Right lobe of liver (tissue), 6 donors: ENCODE measurements around the gene FAM222B. TPM values are rescaled to one million over a fixed set of nuclear protein-coding genes. Genes with fewer than 3 reads are reported as not detected.
A peak's percentile ranks its signal among the peaks of the same experiment; 100 is the strongest.

Experiments
- ATAC-seq, 4 donors: fragments of 200-7000 bp; cut with Tn5 transposase; one replicate each; pipeline ENCODE4 v1.9.1; 2020; ENCODE audit warnings: mild to moderate bottlenecking in 4 of 4, moderate library complexity in 4 of 4
- DNase-seq, 3 donors: peaks; one replicate each; pipeline ENCODE4 v3.0.0-alpha.2; 2020
- H3K27ac ChIP-seq, 3 donors: fragments of 200-600 bp; one replicate each; pipeline ENCODE4 v1.8.0; 2022
- H3K27me3 ChIP-seq, 2 donors: fragments of 200-600 bp; one replicate each; pipeline ENCODE4 v1.8.0; 2022
- H3K36me3 ChIP-seq, 4 donors: fragments of 200-600 bp; sonication (generic) in 1 of 4; one replicate each; pipeline versions ENCODE4 v1.5.1 to v1.8.0; 2017 to 2022; ENCODE audit warnings: control low read depth in 1 of 4
- H3K4me1 ChIP-seq, 4 donors: fragments of 200-600 bp; sonication (generic) in 1 of 4; one replicate each; pipeline versions ENCODE4 v1.5.1 to v1.8.0; 2017 to 2022; ENCODE audit warnings: control low read depth in 1 of 4
- H3K4me3 ChIP-seq, 3 donors: fragments of 200-600 bp; one replicate each; pipeline ENCODE4 v1.8.0; 2022
- H3K9me3 ChIP-seq, 4 donors: fragments of 200-600 bp; sonication (generic) in 1 of 4; one replicate each; pipeline versions ENCODE4 v1.5.1 to v1.8.0; 2017 to 2022; ENCODE audit warnings: control low read depth in 1 of 4
- POLR2A ChIP-seq: fragments of 450-650 bp; IDR thresholded peaks from one replicate; pipeline ENCODE4 v1.6.1; 2017; ENCODE audit warnings: antibody characterized with exemption, mild to moderate bottlenecking
- WGBS: methylation state at CpG from one replicate; pipeline ENCODE4 v1.1.6; 2018; ENCODE audit warnings: low coverage, low lambda C conversion rate; ENCODE audit not compliant: insufficient coverage; ENCODE audit errors: missing lambda C conversion rate; 5-methylcytosine and 5-hydroxymethylcytosine counted together
- intact Hi-C, 2 donors: fragments of 100-400 bp; cut with DNase I; formaldehyde crosslinking; loops; one replicate each; pipeline versions ENCODE4 v1.11.2 to v1.14.1; 2022
- total RNA-seq, 6 experiments: library from RNA; depleted of rRNA in 2 of 6; stranded (reverse); fragments of >200 nt in 2 of 6; fragmentation: NEBNext Ultra II Directional in 3 of 6; extraction: Animal tissue kit (Norgen Biotek cat#: 25700) in 3 of 6; gene quantifications; one replicate each; pipeline versions ENCODE4 v1.1.0 to v1.2.4, GENCODE V29; 2016 to 2023
- TF ChIP-seq, protein P1 (sequence below), 4 donors: fragments of 200-600 bp in 3 of 4; fragments of 450-650 bp in 1 of 4; IDR thresholded peaks; one replicate each; pipeline versions ENCODE4 v1.5.1 to v1.8.0; 2016 to 2022; ENCODE audit warnings: antibody characterized with exemption in 4 of 4, mild to moderate bottlenecking in 2 of 4
- donor health status: DM: no; HTN: yes; CAD: no.
- donor health status: DM: no; HTN: no; CAD: no.
- donor health status: DM: no; HTN: no; CAD: no.
- donor health status: DM: no; HTN: yes; CAD: no.
- donor health status: DM: no; HTN: yes; CAD: no.

FAM222B gene
- total RNA-seq, 6 experiments from 2014 or later: 5.8 to 12.0 (median 8.8) TPM

DNA sequence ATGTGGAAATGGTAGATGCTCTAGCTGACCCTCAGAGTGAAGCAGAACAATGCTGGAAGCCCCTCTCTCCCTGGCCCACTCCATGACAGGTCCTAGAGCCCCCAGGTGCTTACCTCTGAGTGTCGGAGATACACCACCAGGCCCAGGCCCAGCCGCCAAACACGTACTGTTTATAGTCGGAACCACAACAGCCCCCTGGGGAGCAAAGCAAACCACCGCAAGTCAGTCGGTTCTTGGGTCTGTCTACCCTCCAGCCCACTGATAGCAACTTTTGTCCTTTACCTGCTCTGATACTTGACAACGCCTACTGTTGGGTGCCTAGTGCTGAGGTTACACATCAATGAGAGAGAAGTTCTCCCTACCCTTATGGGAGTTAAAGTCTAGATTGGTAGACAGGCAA is 46.2 kb upstream of the FAM222B start:
- 97% methylated on average over 5 of the region's 7 CpGs for WGBS
- DNase-seq (no peak), ATAC-seq (no peak)
- H3K4me1 ChIP-seq: peaks cover 0 to 19% (median 7%) of the 10 kb centered on the region in 4 donors
- no peak overlapping the region for H3K27ac ChIP-seq
- H3K9me3 ChIP-seq: no peaks in the 10 kb centered on the region
- no peaks in the 10 kb centered on the region for H3K27me3 ChIP-seq
- TF ChIP-seq, protein P1, sequence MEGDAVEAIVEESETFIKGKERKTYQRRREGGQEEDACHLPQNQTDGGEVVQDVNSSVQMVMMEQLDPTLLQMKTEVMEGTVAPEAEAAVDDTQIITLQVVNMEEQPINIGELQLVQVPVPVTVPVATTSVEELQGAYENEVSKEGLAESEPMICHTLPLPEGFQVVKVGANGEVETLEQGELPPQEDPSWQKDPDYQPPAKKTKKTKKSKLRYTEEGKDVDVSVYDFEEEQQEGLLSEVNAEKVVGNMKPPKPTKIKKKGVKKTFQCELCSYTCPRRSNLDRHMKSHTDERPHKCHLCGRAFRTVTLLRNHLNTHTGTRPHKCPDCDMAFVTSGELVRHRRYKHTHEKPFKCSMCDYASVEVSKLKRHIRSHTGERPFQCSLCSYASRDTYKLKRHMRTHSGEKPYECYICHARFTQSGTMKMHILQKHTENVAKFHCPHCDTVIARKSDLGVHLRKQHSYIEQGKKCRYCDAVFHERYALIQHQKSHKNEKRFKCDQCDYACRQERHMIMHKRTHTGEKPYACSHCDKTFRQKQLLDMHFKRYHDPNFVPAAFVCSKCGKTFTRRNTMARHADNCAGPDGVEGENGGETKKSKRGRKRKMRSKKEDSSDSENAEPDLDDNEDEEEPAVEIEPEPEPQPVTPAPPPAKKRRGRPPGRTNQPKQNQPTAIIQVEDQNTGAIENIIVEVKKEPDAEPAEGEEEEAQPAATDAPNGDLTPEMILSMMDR (IDR thresholded peaks at IDR 0.05): no peak
- no peak for TF ChIP-seq POLR2A
- H3K36me3 ChIP-seq: peaks cover 0 to 19% (median 8%) of the 10 kb centered on the region in 4 donors
- H3K4me3 ChIP-seq: no peak overlapping the region
- intact Hi-C loops: no loop called here

DNA sequence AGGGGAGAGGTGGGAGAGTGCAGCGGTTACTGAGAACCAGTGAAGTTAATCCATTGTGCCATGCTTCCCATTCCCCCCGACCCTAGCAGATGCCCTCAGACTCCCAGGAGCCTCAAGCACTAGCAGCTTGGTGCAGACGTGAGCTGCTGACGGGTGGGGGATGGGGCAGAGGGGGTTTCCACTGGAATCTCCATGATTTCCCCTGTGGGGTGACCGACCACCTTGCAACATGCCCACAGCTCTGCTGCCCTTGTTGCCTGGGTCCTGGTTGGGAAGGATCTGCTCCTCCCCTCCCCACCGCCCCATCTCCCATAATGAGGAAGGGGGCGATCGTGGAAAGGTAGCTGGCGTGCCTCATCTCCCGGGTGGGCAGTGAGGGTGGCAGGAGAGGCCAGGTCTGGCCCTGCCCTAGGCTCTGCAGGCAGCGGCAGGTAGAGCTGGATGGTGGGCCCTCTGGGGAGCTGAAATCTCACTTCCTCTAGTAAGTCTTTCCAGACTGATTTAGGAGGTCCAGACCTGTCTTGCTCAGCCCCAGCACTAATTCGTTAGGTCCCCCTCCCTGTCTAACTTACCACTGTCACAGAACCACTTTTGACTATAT is 45.4 kb upstream of the FAM222B start:
- H3K27ac ChIP-seq: no peak overlapping the region
- no peak for DNase-seq
- H3K36me3 ChIP-seq: peaks cover 0 to 25% (median 9%) of the 10 kb centered on the region in 4 donors
- H3K4me1 ChIP-seq: peaks cover 0 to 10% (median 3%) of the 10 kb centered on the region in 4 donors
- H3K27me3 ChIP-seq: no peaks in the 10 kb centered on the region
- TF ChIP-seq POLR2A: peak; percentile 12
- TF ChIP-seq, protein P1 (IDR thresholded peaks at IDR 0.05): no peak
- intact Hi-C loops: no loop called here
- WGBS: 100% methylated on average over 1 of the region's 12 CpGs
- no peaks in the 10 kb centered on the region for H3K9me3 ChIP-seq
- ATAC-seq: no peak
- H3K4me3 ChIP-seq: no peak overlapping the region

DNA sequence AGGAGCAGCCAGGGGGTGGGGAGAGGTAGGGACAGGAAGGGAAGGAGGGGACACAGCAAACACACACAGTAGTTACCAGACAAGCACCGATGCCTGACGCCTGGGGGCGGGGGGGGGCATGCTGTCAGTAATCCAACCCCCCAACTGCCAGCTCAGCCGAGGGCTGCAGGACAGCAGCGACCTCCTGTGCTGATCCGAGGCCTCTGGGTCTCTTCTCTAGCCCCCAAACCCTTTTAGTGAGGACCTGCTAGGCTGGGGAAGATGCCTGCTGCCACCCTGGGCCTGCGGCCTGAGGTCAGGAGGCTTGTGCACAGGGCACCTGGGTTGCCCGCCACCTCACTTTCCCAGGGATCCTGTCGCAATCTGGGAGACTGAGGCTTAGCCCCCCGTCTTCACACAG is 43.4 kb upstream of the FAM222B start:
- intact Hi-C loops: no loop called here
- TF ChIP-seq, protein P1 (IDR thresholded peaks at IDR 0.05): no peak
- no peak for TF ChIP-seq POLR2A
- DNase-seq (no peak), ATAC-seq (no peak)
- Histone ChIP-seq H3K4me1 (peaks cover 0 to 5% (median 0%) of the 10 kb centered on the region in 4 donors), H3K27ac (no peak overlapping the region), H3K4me3 (no peak overlapping the region), H3K36me3 (peaks cover 11 to 45% (median 24%) of the 10 kb centered on the region in 4 donors), H3K27me3 (no peaks in the 10 kb centered on the region), H3K9me3 (no peaks in the 10 kb centered on the region)
- no CpG with 5 or more reads among the region's 10 CpGs for WGBS

DNA sequence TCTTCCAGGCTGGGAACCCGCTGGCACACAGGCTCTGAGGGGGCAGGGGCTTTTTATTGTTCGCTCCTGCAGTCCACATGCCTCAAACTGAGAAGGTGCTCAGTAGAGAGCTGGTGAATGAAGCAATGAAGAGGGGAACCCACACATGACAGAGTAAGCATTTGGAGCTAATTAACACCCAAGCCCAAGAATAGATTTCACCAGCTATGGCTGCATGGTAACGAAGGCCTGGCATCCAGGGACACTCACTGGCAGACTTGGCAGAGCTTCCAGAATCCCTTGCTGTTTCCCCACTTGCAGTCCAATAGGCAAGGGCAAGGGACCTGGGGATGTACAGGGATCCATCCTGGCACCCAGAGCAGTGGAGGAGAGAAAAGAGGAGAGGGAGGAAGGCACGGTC is 42.8 kb upstream of the FAM222B start:
- DNase-seq (no peak), ATAC-seq (no peak)
- H3K27ac ChIP-seq: no peak overlapping the region
- H3K9me3 ChIP-seq: no peaks in the 10 kb centered on the region
- WGBS: 88% methylated on average over 2 of the region's 4 CpGs
- TF ChIP-seq, protein P1 (IDR thresholded peaks at IDR 0.05): no peak
- no peak for TF ChIP-seq POLR2A
- no peak overlapping the region for H3K4me3 ChIP-seq
- peaks cover 12 to 51% (median 27%) of the 10 kb centered on the region in 4 donors for H3K36me3 ChIP-seq
- intact Hi-C loops: no loop called here
- H3K4me1 ChIP-seq: peaks cover 0 to 4% (median 0%) of the 10 kb centered on the region in 4 donors
- no peaks in the 10 kb centered on the region for H3K27me3 ChIP-seq
